ENCODE measurements around the gene ATG9A. TPM values are rescaled to one million over a fixed set of nuclear protein-coding genes. Genes with fewer than 3 reads are reported as not detected.

The ATG9A gene
- total and polyA plus RNA-seq, 5 experiments from 2014 or later, result 17.7 to 53.5 (median 27.9) TPM

DNA sequence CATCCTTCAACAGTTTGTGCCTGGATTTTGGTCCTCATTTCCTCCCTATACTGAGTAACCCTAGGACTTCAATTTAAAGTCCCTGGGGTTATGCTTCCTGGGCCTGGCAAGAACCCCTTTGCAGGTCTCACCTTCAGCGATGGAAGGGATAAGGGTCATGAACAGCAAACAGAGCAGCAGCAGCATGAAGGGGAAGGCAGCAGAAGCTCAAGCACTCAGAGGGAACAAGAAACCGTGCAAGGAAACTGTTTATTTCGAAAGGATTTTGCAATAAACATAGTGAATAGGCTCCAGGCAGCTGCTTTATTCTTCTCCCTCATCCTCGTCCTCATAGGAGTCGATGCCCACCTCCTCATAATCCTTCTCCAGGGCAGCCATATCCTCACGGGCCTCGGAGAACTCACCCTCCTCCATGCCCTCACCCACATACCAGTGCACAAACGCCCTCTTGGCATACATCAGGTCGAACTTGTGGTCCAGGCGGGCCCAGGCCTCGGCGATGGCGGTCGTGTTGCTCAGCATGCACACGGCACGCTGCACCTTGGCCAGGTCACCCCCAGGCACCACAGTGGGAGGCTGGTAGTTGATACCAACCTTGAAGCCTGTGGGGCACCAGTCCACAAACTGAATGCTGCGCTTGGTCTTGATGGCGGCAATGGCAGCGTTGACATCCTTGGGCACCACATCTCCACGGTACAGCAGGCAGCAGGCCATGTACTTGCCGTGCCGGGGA is 20.8 kb upstream of the ATG9A start:
- POLR2A ChIA-PET, result interaction anchor here (0.6 to 15.9 kb wide), 13 partner anchors 15 to 293 kb away, joined by 3 to 591 read pairs (median 9); partner anchors contain the start of genes ABCB6, ANKZF1, ATG9A and CHPF
- Mint-ChIP-seq H3K36me3 (peaks cover 0 to 44% (median 33%) of the 10 kb centered on the region in 3 donors), H3K4me1 (peaks cover 26 to 81% (median 76%) of the 10 kb centered on the region in 4 donors), H3K4me3 (peak overlapping the region; percentile 78 to 100 (median 94)), H3K27ac (peak overlapping the region; percentile 88 to 99 (median 98)), H3K27me3 (no peaks in the 10 kb centered on the region), H3K9me3 (no peaks in the 10 kb centered on the region)
- ATAC-seq (no peak), DNase-seq (peak in 1 of 10 donors; percentile 30)

DNA sequence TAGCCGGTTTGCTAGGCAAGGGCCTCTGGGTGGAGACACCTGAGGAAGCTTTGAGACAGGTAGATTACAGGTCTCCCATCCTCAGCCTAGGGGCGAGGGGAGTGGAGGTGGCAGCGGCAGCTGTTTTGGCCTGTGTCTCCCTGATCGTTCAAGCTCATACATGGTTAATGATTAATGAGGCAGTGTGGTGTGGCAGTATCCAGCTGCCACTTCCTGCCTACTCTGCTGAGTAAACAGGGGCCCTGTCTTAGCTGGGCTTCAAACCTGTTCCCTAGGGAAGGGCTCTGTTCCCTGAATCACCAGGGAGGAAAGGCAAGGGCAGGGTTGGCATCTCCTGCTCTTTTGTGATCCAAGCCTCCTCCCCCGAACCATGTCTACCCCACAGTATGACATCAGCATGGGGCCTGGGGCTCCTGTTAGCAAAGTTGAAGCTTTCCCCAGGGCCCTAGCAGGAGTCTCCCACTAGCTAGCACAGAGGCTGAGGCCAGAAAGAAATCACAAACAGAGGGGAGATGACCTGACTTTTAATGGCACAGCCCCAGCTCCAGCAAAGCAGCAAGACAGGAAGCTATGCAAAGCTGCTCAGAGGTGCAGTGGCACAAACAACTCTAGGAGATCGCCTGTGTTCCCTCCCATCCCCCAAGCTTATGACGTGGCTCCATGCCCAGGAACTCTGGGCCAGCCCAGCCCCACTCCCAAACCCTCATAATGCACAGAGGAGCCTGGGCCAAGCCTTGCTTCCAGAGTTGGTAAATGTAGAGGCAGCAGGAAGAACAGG is 20.0 kb upstream of the ATG9A start:
- H3K27me3 Mint-ChIP-seq, result no peaks in the 10 kb centered on the region
- H3K4me1 Mint-ChIP-seq, result peaks cover 28 to 82% (median 76%) of the 10 kb centered on the region in 4 donors
- H3K36me3 Mint-ChIP-seq, result peaks cover 0 to 44% (median 33%) of the 10 kb centered on the region in 3 donors
- H3K9me3 Mint-ChIP-seq, result no peaks in the 10 kb centered on the region
- peak overlapping the region; percentile 88 to 99 (median 97) for H3K27ac Mint-ChIP-seq
- POLR2A ChIA-PET, result interaction anchor here (0.7 to 15.9 kb wide), 14 partner anchors 14 to 853 kb away, joined by 3 to 591 read pairs (median 8); partner anchors contain the start of genes ABCB6, ANKZF1, ATG9A and CHPF
- DNase-seq (peak in 9 of 10 donors; percentile 30 to 70 (median 51)), ATAC-seq (peak in 1 of 2 donors; percentile 1)
- peak overlapping the region; percentile 78 to 100 (median 94) for H3K4me3 Mint-ChIP-seq

DNA sequence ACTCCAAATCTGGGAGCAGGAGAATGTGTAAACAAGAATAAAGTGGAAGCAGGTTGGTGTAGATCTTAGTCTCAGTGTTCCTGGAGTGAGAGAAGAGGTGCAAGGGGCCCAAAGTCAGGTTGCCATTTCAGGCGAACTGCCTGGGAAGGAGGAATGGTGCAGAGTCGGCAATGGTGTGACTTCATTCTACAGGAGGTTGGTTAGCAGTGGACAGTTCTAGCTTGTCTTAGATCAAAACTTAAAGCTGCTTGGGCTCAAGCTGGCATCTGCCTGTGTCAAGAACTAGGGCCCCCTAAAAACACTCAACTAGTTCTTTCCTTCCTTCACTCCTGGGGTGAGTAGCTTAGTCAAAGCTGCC is 19.4 kb upstream of the ATG9A start:
- no peaks in the 10 kb centered on the region for H3K9me3 Mint-ChIP-seq
- DNase-seq, result no peak
- H3K27me3 Mint-ChIP-seq, result no peaks in the 10 kb centered on the region
- peak overlapping the region; percentile 88 to 99 (median 97) for H3K27ac Mint-ChIP-seq
- no peak for ATAC-seq
- POLR2A ChIA-PET, result interaction anchor here (0.5 to 15.9 kb wide), 15 partner anchors 10 to 852 kb away, joined by 3 to 591 read pairs (median 8); partner anchors contain the start of genes ABCB6, ANKZF1, ATG9A and CNPPD1
- H3K4me3 Mint-ChIP-seq, result peak overlapping the region; percentile 78 to 100 (median 94)
- H3K36me3 Mint-ChIP-seq, result peaks cover 0 to 44% (median 33%) of the 10 kb centered on the region in 3 donors
- H3K4me1 Mint-ChIP-seq, result peaks cover 28 to 86% (median 78%) of the 10 kb centered on the region in 4 donors

DNA sequence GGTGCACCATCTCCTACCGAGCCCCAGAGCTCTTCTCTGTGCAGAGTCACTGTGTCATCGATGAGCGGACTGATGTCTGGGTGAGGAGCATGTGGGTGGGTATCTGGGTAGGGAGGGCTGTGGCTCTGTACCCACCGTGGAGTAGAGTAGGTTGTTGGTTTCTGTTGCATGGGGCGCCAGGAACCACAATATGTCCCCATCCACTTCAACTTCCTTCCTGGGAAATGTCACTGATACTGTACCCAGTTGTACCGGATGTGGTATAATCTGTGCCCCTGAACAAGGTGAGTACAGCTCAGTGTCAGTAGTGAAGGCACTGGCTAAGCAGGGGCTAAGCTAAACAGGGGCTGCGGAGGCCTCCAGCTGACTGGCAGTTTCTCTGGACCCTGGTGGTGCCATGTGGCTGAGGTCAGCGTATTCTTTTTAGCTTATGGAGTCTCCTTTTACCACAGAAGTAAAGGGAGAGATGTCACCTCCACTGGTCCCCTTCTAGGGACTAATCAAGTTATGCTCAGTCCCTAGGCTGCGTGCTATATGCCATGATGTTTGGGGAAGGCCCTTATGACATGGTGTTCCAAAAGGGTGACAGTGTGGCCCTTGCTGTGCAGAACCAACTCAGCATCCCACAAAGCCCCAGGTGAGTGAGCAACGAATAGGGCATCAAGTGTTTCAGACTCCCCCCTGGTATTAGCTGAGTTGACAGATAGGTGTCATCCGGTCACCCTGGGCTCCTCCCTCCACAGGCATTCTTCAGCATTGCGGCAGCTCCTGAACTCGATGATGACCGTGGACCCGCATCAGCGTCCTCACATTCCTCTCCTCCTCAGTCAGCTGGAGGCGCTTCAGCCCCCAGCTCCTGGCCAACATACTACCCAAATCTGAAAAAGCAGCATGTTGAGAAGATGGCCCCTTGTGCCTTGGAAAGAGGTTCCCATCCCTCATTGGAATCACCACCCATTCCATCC is 18.5 kb upstream of the ATG9A start:
- Mint-ChIP-seq H3K27me3 (no peaks in the 10 kb centered on the region), H3K4me3 (peak overlapping the region; percentile 74 to 100 (median 90)), H3K4me1 (peaks cover 28 to 93% (median 85%) of the 10 kb centered on the region in 4 donors), H3K36me3 (peaks cover 0 to 44% (median 33%) of the 10 kb centered on the region in 3 donors), H3K27ac (peak overlapping the region; percentile 84 to 99 (median 98)), H3K9me3 (no peaks in the 10 kb centered on the region)
- POLR2A ChIA-PET, result interaction anchor here (0.5 to 15.9 kb wide), 20 partner anchors 11 to 851 kb away, joined by 3 to 591 read pairs (median 4); partner anchors contain the start of genes ABCB6, ANKZF1, ATG9A and CNPPD1
- peak in 9 of 10 donors; percentile 34 to 89 (median 76) for DNase-seq
- ATAC-seq, result peak; percentile 70 to 83

DNA sequence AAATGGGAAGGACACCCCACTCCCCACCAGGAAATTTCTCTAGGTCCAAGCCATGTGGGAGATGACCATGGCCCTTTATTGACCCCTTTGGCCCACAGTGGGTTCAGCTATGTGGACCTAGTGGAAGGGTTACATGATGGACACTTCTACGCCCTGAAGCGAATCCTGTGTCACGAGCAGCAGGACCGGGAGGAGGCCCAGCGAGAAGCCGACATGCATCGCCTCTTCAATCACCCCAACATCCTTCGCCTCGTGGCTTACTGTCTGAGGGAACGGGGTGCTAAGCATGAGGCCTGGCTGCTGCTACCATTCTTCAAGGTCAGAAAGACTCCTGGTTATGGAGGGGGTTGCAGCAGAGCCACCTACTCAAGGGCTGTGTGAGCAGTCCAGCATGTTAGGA is 17.1 kb upstream of the ATG9A start:
- peak overlapping the region in 9 of 10 donors; percentile 94 to 99 (median 98) for H3K27ac Mint-ChIP-seq
- ATAC-seq, result no peak
- H3K27me3 Mint-ChIP-seq, result no peaks in the 10 kb centered on the region

DNA sequence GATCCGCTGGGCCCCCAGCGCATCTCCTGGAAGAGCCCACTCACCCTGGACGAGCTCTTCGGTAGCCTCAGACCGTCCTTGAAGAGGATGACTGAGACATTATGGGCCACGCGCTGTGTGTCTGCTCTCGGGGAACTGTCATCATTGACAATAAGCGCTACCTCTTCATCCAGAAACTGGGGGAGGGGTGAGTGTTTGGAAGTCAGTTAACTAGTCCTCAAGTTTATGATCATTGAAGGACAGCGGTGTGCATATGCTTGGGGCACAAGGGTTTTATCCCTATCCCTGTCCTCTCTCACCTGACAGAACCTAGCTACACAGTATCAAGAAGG is 16.4 kb upstream of the ATG9A start:
- DNase-seq (peak in 1 of 10 donors; percentile 22), ATAC-seq (no peak)
- Mint-ChIP-seq H3K4me1 (peaks cover 22 to 75% (median 75%) of the 10 kb centered on the region in 4 donors), H3K36me3 (peaks cover 0 to 28% (median 25%) of the 10 kb centered on the region in 3 donors), H3K9me3 (no peaks in the 10 kb centered on the region), H3K4me3 (peak overlapping the region; percentile 84 to 100 (median 96)), H3K27me3 (no peaks in the 10 kb centered on the region), H3K27ac (peak overlapping the region; percentile 94 to 99 (median 98))
- POLR2A ChIA-PET, result interaction anchor here (1.1 to 20.8 kb wide), 12 partner anchors 3 to 69 kb away, joined by 4 to 591 read pairs (median 10); partner anchors contain the start of genes ABCB6, ANKZF1, ATG9A and CNPPD1

More for the DNA sequence above, 17.1 kb upstream of the ATG9A start:
- POLR2A ChIA-PET, result interaction anchor here (1.1 to 15.9 kb wide), 10 partner anchors 11 to 69 kb away, joined by 4 to 591 read pairs (median 10); partner anchors contain the start of genes ABCB6, ANKZF1, ATG9A and CNPPD1
- peaks cover 23 to 82% (median 81%) of the 10 kb centered on the region in 4 donors for H3K4me1 Mint-ChIP-seq
- no peaks in the 10 kb centered on the region for H3K9me3 Mint-ChIP-seq
- peaks cover 0 to 35% (median 32%) of the 10 kb centered on the region in 3 donors for H3K36me3 Mint-ChIP-seq
- DNase-seq, result no peak
- H3K4me3 Mint-ChIP-seq, result peak overlapping the region; percentile 78 to 100 (median 92)

DNA sequence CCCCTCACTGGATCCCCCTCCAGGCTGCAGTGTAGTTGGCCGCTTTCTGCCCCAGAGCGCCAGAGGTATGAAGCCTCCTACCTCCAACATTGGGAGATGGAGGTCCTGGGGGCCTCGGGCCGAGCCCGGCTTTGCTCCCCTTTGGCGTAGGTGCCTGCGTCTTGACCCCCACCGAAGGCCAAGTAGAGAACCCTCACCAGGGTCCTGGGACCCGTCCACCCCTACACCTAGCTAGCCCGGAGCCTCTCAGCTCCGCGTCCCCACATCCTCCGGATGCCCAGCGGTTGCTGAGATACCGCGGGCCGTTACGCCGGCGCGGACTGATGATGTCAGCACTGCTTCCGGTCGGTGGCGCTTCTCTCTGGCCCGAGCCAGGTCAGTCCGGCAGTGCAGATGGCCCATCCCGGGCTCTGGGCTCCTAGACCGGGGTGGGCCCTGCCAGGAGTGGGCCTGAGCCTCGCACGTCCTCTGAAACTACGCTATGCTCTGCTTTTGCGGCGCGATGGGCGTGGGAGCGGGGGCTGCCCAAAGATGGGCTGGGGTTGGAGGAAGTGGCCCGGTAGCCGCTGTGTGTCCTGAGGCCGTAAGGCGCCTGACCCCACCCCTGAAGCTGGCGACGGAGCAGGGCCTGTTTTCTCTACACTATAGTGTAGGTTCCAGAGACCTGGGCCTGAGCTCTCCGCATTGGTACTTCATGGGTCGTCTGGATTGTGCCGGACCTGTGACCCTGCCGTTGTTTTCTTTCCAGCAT is 15.9 kb upstream of the ATG9A start, which contains the start of the genes GLB1L and STK16:
Gene GLB1L (minus strand): TSS at position 297 of the 751 bp plus-strand sequence. CDS start 1,871 bp downstream, outside the sequence.
Gene STK16 (plus strand): TSS at position 332 of the 751 bp plus-strand sequence. CDS start 521 bp downstream, outside the sequence.
- POLR2A ChIA-PET, result interaction anchor here (0.6 to 20.8 kb wide), 20 partner anchors 4 to 85 kb away, joined by 3 to 591 read pairs (median 6); partner anchors contain the start of genes ABCB6, ANKZF1, ATG9A and CNPPD1

DNA sequence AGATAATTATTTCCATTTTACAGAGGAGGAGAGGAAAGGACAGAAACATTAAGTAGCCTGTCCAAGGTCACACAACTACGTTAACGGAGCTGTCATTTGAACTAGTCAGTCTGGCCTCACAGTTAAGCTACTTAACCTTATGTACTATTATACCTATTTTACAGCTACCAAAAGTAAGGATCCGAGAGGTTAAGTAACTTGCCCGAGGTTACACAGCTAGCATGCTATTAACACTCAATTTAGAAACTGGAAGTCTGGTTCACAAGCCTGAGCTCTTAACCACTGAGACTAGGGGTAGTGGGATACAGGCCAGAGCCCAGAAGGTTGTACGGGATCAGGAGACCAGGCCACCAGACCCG is 15.3 kb upstream of the ATG9A start:
- ATAC-seq, result no peak
- peak overlapping the region; percentile 94 to 99 (median 98) for H3K27ac Mint-ChIP-seq
- H3K9me3 Mint-ChIP-seq, result no peaks in the 10 kb centered on the region
- no peak for DNase-seq
- peak overlapping the region; percentile 84 to 100 (median 96) for H3K4me3 Mint-ChIP-seq
- H3K4me1 Mint-ChIP-seq, result peaks cover 15 to 64% (median 64%) of the 10 kb centered on the region in 4 donors
- peaks cover 0 to 17% (median 14%) of the 10 kb centered on the region in 3 donors for H3K36me3 Mint-ChIP-seq
- POLR2A ChIA-PET, result interaction anchor here (0.6 to 20.8 kb wide), 18 partner anchors 4 to 85 kb away, joined by 3 to 591 read pairs (median 6); partner anchors contain the start of genes ABCB6, ANKZF1, ATG9A and CNPPD1
- no peaks in the 10 kb centered on the region for H3K27me3 Mint-ChIP-seq

More for the DNA sequence above, 15.9 kb upstream of the ATG9A start, which contains the start of the genes GLB1L and STK16:
- DNase-seq, result peak; percentile 70 to 92 (median 85)
- Mint-ChIP-seq H3K9me3 (no peaks in the 10 kb centered on the region), H3K4me1 (peaks cover 19 to 70% (median 69%) of the 10 kb centered on the region in 4 donors), H3K27me3 (no peaks in the 10 kb centered on the region), H3K4me3 (peak within 1 kb of the TSS; percentile 84 to 100 (median 96)), H3K36me3 (peaks cover 0 to 23% (median 19%) of the 10 kb centered on the region in 3 donors), H3K27ac (peak within 1 kb of the TSS; percentile 94 to 99 (median 98))
- ATAC-seq, result peak; percentile 61 to 62

DNA sequence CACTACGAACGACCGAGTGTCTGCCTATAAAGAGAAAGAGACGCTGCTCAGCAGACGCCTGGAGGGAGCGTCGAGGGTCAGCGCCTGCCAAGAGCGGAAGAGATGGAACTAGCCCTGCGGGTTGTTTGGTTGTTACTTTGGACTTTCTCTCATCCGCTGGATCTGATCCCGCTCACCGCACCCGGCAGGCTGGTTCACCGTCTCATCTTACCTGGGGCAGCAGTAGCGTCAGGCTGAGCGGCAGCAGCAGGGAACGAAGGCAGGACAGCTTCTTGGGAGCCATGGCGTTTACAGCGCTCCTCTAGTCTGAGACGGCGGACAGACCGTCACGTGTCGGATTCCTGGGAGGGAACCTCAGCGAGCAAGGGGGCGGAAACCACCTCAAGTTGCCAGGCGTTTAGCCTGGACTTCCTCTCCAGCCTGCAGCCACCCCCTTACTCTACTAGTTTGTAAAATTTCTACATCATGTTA is 13.9 kb upstream of the ATG9A start:
- H3K36me3 Mint-ChIP-seq, result peaks cover 0 to 9% (median 4%) of the 10 kb centered on the region in 3 donors
- peak overlapping the region in 9 of 10 donors; percentile 46 to 77 (median 63) for H3K4me3 Mint-ChIP-seq
- no peak for ATAC-seq
- H3K4me1 Mint-ChIP-seq, result peaks cover 13 to 52% (median 50%) of the 10 kb centered on the region in 4 donors
- no peaks in the 10 kb centered on the region for H3K27me3 Mint-ChIP-seq
- H3K27ac Mint-ChIP-seq, result peak overlapping the region; percentile 37 to 99 (median 74)
- no peaks in the 10 kb centered on the region for H3K9me3 Mint-ChIP-seq
- DNase-seq, result no peak
- POLR2A ChIA-PET, result interaction anchor here (15.9 to 20.8 kb wide), 2 partner anchors 6 to 8 kb away, joined by 591 read pairs; partner anchors contain the start of genes ANKZF1, ATG9A, GLB1L and STK16

DNA sequence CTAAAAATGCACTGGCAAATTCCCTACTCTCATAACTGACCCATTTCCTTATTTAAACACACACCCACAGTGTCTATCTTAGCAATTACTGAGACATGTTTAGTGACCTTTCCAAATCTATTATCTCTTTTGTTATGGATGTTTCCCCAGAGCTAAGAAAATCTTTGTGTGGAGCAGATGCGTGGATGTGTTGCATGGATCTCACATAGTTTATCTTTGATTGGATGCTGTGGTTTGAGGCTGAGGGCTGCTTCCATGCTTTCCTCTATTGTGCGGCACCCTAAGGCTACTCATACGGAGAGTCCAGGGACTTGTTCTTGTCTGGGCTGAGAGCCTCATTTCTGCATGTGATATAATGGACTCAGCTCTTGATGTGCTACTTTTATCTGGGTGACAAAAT is 4.9 kb upstream of the ATG9A start:
- peaks cover 21 to 47% (median 35%) of the 10 kb centered on the region in 4 donors for H3K4me1 Mint-ChIP-seq
- no peaks in the 10 kb centered on the region for H3K9me3 Mint-ChIP-seq
- peak overlapping the region in 2 of 10 donors; percentile 37 to 44 for H3K27ac Mint-ChIP-seq
- no peaks in the 10 kb centered on the region for H3K27me3 Mint-ChIP-seq
- DNase-seq (no peak), ATAC-seq (no peak)
- POLR2A ChIA-PET, result interaction anchor here (0.6 to 20.8 kb wide), 3 partner anchors 15 to 58 kb away, joined by 4 to 591 read pairs (median 6); partner anchors contain the start of genes CNPPD1, GLB1L, STK16 and TUBA4A
- H3K4me3 Mint-ChIP-seq, result peak overlapping the region in 1 of 10 donors; percentile 26
- H3K36me3 Mint-ChIP-seq, result peaks cover 0 to 72% (median 31%) of the 10 kb centered on the region in 3 donors

All from naive thymus-derived CD8-positive, alpha-beta T cell (primary cell).